Activated CD8-positive, alpha-beta T cell treated with anti-CD3 and anti-CD28 coated beads, Interleukin-2, amount 10 ng/mL, durations not matched to agents 7 days and 5 days (primary cell): ENCODE measurements around the gene NLGN1. TPM values are rescaled to one million over a fixed set of nuclear protein-coding genes. Genes with fewer than 3 reads are reported as not detected.

Experiments used
- ATAC-seq: fragments of 150-1000 bp; cut with Tn5 transposase; one replicate; pipeline ENCODE4 v1.10.0; 2021; ENCODE audit warnings: moderate library complexity
- CTCF ChIA-PET: fragments of 350-600 bp; sonication (Branson Sonifier 250); formaldehyde crosslinking; loops from one replicate; lab custom pipeline; 2021; ENCODE audit warnings: antibody characterized with exemption; lab: Charles Lee
- POLR2A ChIA-PET: fragments of 350-600 bp; sonication (Branson Sonifier 250); formaldehyde crosslinking; loops from one replicate; lab custom pipeline; 2021; ENCODE audit warnings: antibody characterized with exemption; lab: Charles Lee
- DNase-seq: peaks from one replicate; pipeline ENCODE4 v3.0.0-alpha.2; 2020
- H3K27ac Mint-ChIP-seq: one replicate; pipeline ENCODE4 v1.8.0; 2021; ENCODE audit warnings: mild to moderate bottlenecking, mixed read lengths
- H3K27me3 Mint-ChIP-seq: one replicate; pipeline ENCODE4 v1.8.0; 2021; ENCODE audit warnings: low read depth, mixed read lengths
- H3K36me3 Mint-ChIP-seq: one replicate; pipeline ENCODE4 v1.8.0; 2021; ENCODE audit warnings: low read depth, mixed read lengths
- H3K4me1 Mint-ChIP-seq: one replicate; pipeline ENCODE4 v1.8.0; 2021; ENCODE audit warnings: low read depth, mixed read lengths
- H3K4me3 Mint-ChIP-seq: one replicate; pipeline ENCODE4 v1.8.0; 2021; ENCODE audit warnings: mild to moderate bottlenecking, mixed read lengths
- H3K9me3 Mint-ChIP-seq: one replicate; pipeline ENCODE4 v1.8.0; 2022; ENCODE audit warnings: mixed read lengths; ENCODE audit not compliant: insufficient read depth
- total RNA-seq, 2 experiments: library from RNA; stranded (reverse); gene quantifications; one replicate each; pipeline ENCODE4 v1.2.3, GENCODE V29; 2021

Gene NLGN1
- total RNA-seq, 2 experiments from 2014 or later, result not detected

GRCh38 chr3:174232658-174233429 lies 835.3 kb downstream of the NLGN1 start:
- POLR2A ChIA-PET, result no interaction called here
- ATAC-seq (no peak), DNase-seq (no peak)
- Mint-ChIP-seq H3K36me3 (no peaks in the 10 kb centered on the region), H3K4me3 (no peak overlapping the region), H3K27me3 (no peaks in the 10 kb centered on the region), H3K27ac (no peak overlapping the region), H3K4me1 (no peaks in the 10 kb centered on the region), H3K9me3 (no peaks in the 10 kb centered on the region)
- CTCF ChIA-PET, result no interaction called here

- ChIA-PET CTCF (no interaction called here), POLR2A (no interaction called here)
- H3K27me3 Mint-ChIP-seq, result no peaks in the 10 kb centered on the region
- H3K36me3 Mint-ChIP-seq, result no peaks in the 10 kb centered on the region
- no peaks in the 10 kb centered on the region for H3K9me3 Mint-ChIP-seq
- H3K27ac Mint-ChIP-seq, result no peak overlapping the region
- H3K4me1 Mint-ChIP-seq, result no peaks in the 10 kb centered on the region
- no peak for ATAC-seq
- H3K4me3 Mint-ChIP-seq, result no peak overlapping the region
- DNase-seq, result no peak
These were observed 836.0 kb downstream of the NLGN1 start for GRCh38 chr3:174233511-174233910.

GRCh38 chr3:174242311-174243041 lies 844.9 kb downstream of the NLGN1 start:
- H3K27me3 Mint-ChIP-seq, result no peaks in the 10 kb centered on the region
- DNase-seq (no peak), ATAC-seq (no peak)
- ChIA-PET POLR2A (no interaction called here), CTCF (no interaction called here)
- no peaks in the 10 kb centered on the region for H3K36me3 Mint-ChIP-seq
- H3K9me3 Mint-ChIP-seq, result no peaks in the 10 kb centered on the region
- no peak overlapping the region for H3K27ac Mint-ChIP-seq
- no peaks in the 10 kb centered on the region for H3K4me1 Mint-ChIP-seq
- H3K4me3 Mint-ChIP-seq, result no peak overlapping the region

GRCh38 chr3:174243171-174243570 lies 845.6 kb downstream of the NLGN1 start:
- H3K36me3 Mint-ChIP-seq, result no peaks in the 10 kb centered on the region
- no peaks in the 10 kb centered on the region for H3K9me3 Mint-ChIP-seq
- CTCF ChIA-PET, result no interaction called here
- no peak overlapping the region for H3K4me3 Mint-ChIP-seq
- H3K4me1 Mint-ChIP-seq, result no peaks in the 10 kb centered on the region
- no peaks in the 10 kb centered on the region for H3K27me3 Mint-ChIP-seq
- DNase-seq (no peak), ATAC-seq (no peak)
- POLR2A ChIA-PET, result no interaction called here
- H3K27ac Mint-ChIP-seq, result no peak overlapping the region

GRCh38 chr3:174247687-174248152 lies 850.2 kb downstream of the NLGN1 start:
- DNase-seq (no peak), ATAC-seq (no peak)
- Mint-ChIP-seq H3K4me1 (no peaks in the 10 kb centered on the region), H3K4me3 (no peak overlapping the region), H3K27me3 (no peaks in the 10 kb centered on the region), H3K36me3 (no peaks in the 10 kb centered on the region), H3K27ac (no peak overlapping the region), H3K9me3 (no peaks in the 10 kb centered on the region)
- POLR2A ChIA-PET, result no interaction called here
- CTCF ChIA-PET, result no interaction called here

- Mint-ChIP-seq H3K4me1 (no peaks in the 10 kb centered on the region), H3K27ac (no peak overlapping the region), H3K9me3 (no peaks in the 10 kb centered on the region), H3K4me3 (no peak overlapping the region), H3K36me3 (no peaks in the 10 kb centered on the region), H3K27me3 (no peaks in the 10 kb centered on the region)
- ChIA-PET POLR2A (no interaction called here), CTCF (no interaction called here)
- no peak for DNase-seq
- no peak for ATAC-seq
These were observed 854.1 kb downstream of the NLGN1 start for GRCh38 chr3:174251681-174252080.

GRCh38 chr3:174253196-174253823 lies 855.8 kb downstream of the NLGN1 start:
- POLR2A ChIA-PET, result no interaction called here

GRCh38 chr3:174253940-174254339 lies 856.4 kb downstream of the NLGN1 start:
- Mint-ChIP-seq H3K27me3 (no peaks in the 10 kb centered on the region), H3K27ac (no peak overlapping the region), H3K36me3 (no peaks in the 10 kb centered on the region), H3K4me3 (no peak overlapping the region), H3K4me1 (no peaks in the 10 kb centered on the region), H3K9me3 (no peaks in the 10 kb centered on the region)
- DNase-seq (no peak), ATAC-seq (no peak)
- POLR2A ChIA-PET, result no interaction called here
- CTCF ChIA-PET, result no interaction called here

More at GRCh38 chr3:174253196-174253823, 855.8 kb downstream of the NLGN1 start:
- H3K4me1 Mint-ChIP-seq, result no peaks in the 10 kb centered on the region
- no peaks in the 10 kb centered on the region for H3K9me3 Mint-ChIP-seq
- H3K36me3 Mint-ChIP-seq, result no peaks in the 10 kb centered on the region
- CTCF ChIA-PET, result no interaction called here
- H3K4me3 Mint-ChIP-seq, result no peak overlapping the region
- no peaks in the 10 kb centered on the region for H3K27me3 Mint-ChIP-seq
- H3K27ac Mint-ChIP-seq, result no peak overlapping the region
- no peak for DNase-seq
- ATAC-seq, result no peak

- Mint-ChIP-seq H3K27ac (no peak overlapping the region), H3K36me3 (no peaks in the 10 kb centered on the region), H3K4me3 (no peak overlapping the region), H3K4me1 (no peaks in the 10 kb centered on the region), H3K9me3 (no peaks in the 10 kb centered on the region), H3K27me3 (no peaks in the 10 kb centered on the region)
- DNase-seq, result no peak
- POLR2A ChIA-PET, result no interaction called here
- ATAC-seq, result no peak
- CTCF ChIA-PET, result no interaction called here
These were observed 857.9 kb downstream of the NLGN1 start for GRCh38 chr3:174255454-174255853.

GRCh38 chr3:174266476-174266875 lies 868.9 kb downstream of the NLGN1 start:
- DNase-seq, result no peak
- no peaks in the 10 kb centered on the region for H3K27me3 Mint-ChIP-seq
- H3K27ac Mint-ChIP-seq, result no peak overlapping the region
- ChIA-PET POLR2A (no interaction called here), CTCF (no interaction called here)
- no peaks in the 10 kb centered on the region for H3K9me3 Mint-ChIP-seq
- no peak for ATAC-seq
- no peak overlapping the region for H3K4me3 Mint-ChIP-seq
- H3K36me3 Mint-ChIP-seq, result no peaks in the 10 kb centered on the region
- H3K4me1 Mint-ChIP-seq, result no peaks in the 10 kb centered on the region

- no peaks in the 10 kb centered on the region for H3K9me3 Mint-ChIP-seq
- DNase-seq (no peak), ATAC-seq (no peak)
- no peak overlapping the region for H3K27ac Mint-ChIP-seq
- H3K4me3 Mint-ChIP-seq, result no peak overlapping the region
- H3K36me3 Mint-ChIP-seq, result no peaks in the 10 kb centered on the region
- H3K27me3 Mint-ChIP-seq, result no peaks in the 10 kb centered on the region
- POLR2A ChIA-PET, result no interaction called here
- CTCF ChIA-PET, result no interaction called here
- no peaks in the 10 kb centered on the region for H3K4me1 Mint-ChIP-seq
These were observed 870.5 kb downstream of the NLGN1 start for GRCh38 chr3:174268061-174268460.

GRCh38 chr3:174268586-174268985 lies 871.0 kb downstream of the NLGN1 start:
- no peak overlapping the region for H3K4me3 Mint-ChIP-seq
- CTCF ChIA-PET, result no interaction called here

More at GRCh38 chr3:174268586-174268985, 871.0 kb downstream of the NLGN1 start:
- Mint-ChIP-seq H3K36me3 (no peaks in the 10 kb centered on the region), H3K27ac (no peak overlapping the region), H3K9me3 (no peaks in the 10 kb centered on the region), H3K4me1 (no peaks in the 10 kb centered on the region), H3K27me3 (no peaks in the 10 kb centered on the region)
- POLR2A ChIA-PET, result no interaction called here
- ATAC-seq (no peak), DNase-seq (no peak)
